Activated naive CD8-positive, alpha-beta T cell treated with anti-CD3 and anti-CD28 coated beads, Interleukin-2, amount 50 U/mL, for 16 hours (primary cell): ENCODE data around the gene FCN1.
"Not testable (repeated sequence)": the region's sequence is repeated elsewhere in the genome, so short reads cannot be mapped to it uniquely, and the experiment has no call there.

Experiments used
- DNase-seq: peaks from one replicate; pipeline ENCODE4 v3.0.0-alpha.2; 2020; ENCODE audit warnings: low read depth, low spot score

The FCN1 gene

GRCh38 chr9:134917431-134918373, at the start of gene FCN1:
TSS of gene FCN1 (minus strand) at chr9:134917912. CDS start at chr9:134917871, 41 bp downstream.
- no peak for DNase-seq

GRCh38 chr9:134966697-134967546, 49.2 kb upstream of the FCN1 start:
- no peak for DNase-seq

GRCh38 chr9:134966270-134966669, 48.6 kb upstream of the FCN1 start:
- DNase-seq = no peak

DNA sequence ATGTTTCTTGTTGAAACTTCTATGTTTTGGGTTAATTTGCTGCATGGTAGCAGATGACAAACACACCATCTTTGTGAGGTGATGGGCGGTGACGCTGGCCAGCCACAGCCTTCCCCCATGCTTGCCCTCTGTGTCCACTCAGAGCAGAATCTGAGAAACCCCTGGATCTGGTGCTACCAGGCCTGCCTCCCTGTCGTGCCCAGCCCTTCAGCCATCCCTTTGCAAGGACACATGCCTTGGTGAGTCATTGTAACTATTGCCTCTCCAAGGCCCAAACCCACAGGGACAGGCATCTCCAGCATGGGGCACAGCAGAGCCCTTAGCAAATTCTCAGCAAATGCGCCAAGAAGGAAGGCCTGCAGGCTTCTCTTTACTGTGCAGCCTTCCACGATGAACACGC, 48.1 kb upstream of the FCN1 start:
- no peak for DNase-seq

GRCh38 chr9:134965411-134965810, 47.7 kb upstream of the FCN1 start:
- DNase-seq = no peak

DNA sequence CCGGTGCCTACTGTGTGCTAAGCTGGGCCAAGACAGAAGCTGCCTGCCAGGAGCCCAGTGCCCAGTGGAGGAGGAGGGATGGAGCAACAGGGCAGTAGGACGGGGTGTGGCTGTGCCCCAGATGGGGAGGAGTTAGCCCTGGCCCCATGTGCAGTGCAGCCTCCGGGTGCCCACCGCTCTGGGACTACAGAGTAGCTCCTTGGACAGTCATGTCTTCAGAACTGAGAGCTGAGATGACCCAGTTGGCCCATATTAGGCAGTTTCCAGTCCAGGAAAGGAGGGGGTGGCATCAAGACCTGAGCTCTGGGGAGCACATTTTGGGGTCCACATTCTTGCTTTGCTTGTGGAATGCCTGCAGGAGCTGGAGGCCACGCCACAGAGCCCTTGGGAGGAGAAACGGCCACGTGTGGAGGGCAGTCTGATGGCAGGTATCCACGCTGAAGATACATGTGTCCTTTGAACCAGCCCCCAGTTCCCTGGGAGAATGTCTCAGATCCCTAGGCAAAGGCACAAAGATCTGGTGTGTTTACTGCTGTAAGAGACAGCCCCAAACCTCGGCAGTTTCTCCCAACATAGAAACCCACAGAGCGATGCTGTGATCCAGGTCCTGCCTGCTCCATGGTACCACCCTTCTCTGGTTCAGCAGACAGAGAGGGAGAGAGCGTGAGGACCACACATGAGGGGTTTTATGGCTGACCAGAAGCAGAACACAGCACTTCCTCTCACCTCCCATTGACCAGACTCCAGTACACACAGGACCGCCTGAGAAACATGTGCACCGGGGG, 46.8 kb upstream of the FCN1 start:
- no peak for DNase-seq

DNA sequence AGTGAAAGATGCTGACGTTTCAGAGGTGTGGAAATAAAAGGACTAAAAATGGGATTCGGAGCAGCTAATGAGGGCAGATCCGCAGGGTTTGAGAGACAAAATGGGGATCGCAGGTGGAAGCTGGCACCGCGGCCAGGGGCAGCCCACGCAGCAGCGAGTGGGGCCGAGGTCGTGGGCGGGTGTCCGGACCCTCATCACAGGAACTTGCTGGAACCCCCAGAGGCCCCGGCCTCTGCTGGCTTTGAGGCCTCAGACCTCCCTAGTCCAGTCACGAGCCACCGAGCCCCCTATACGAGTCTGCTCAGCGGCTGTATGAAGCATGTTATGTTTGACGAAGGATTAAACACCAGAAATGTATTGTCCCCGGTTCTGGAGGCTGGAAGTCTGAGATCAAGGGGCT, 45.8 kb upstream of the FCN1 start:
- DNase-seq = no peak

DNA sequence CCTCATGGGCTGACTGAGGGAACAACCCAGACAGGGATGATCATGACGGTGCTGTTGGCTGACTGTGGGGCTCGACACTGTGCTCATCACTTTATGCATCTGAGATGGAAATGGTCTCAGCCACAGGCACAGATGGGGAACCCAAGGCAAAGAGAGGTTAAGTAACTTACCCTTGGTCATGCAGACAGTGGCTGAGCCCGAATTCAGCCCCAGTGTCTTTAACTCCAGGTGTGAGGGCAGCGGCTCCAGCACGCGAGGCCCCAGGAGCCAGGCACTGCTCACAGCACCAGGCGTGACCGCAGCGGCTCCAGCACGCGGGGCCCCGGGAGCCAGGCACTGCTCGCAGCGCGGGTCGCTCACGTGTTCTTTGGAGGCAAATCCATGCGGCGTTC, 45.3 kb upstream of the FCN1 start:
- DNase-seq = no peak

- DNase-seq = no peak
Observed at GRCh38 chr9:134962065-134962972, 44.6 kb upstream of the FCN1 start.

GRCh38 chr9:134961331-134962064, 43.8 kb upstream of the FCN1 start:
- DNase-seq = no peak

- no peak for DNase-seq
Observed at GRCh38 chr9:134960701-134961181, 43.0 kb upstream of the FCN1 start.

- no peak for DNase-seq
Observed at GRCh38 chr9:134959971-134960310, 42.2 kb upstream of the FCN1 start.

DNA sequence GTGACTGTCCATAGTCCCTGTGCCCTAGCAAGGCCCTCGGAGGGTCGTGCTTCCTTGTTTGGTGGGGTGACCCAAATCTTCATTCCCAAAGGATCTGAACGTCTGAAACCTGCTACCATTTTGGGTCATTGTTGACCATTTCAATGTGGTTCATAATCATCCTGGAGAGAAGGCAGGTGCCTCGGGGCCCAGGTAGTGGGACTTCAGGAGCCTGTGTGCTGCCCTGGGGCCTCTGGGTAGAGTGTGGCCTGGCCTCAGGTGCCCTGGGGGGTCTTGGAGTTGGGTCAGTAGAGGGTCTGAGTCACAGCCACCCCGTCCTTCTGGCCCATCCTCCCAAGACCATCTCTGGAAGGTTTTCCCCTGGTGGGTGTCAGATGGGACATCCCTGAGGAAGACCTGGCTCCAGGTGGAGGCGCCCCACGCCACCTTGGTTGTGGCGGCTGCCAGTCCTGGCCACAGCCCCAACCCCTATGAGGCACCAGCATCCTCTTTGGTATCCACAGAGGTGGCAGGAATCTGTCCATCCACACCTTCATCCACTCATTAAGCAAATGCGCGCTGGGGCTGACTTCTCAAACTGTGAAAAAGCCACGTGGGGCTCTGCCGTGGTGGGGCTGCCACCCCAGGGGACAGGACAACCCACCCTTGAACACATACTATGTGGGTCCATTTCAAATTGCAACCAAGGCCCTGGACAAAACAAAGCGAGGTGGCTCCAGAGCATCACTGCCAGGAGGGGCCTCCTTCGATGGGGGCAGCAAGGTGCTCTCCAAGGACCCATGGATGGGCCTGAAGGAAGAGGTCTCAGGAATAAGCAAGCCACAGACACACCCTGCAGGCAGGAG, 41.6 kb upstream of the FCN1 start:
- DNase-seq = no peak

- no peak for DNase-seq
Observed at GRCh38 chr9:134957945-134958227, 40.2 kb upstream of the FCN1 start.

- no peak for DNase-seq
Observed at GRCh38 chr9:134957165-134957944, 39.6 kb upstream of the FCN1 start.

DNA sequence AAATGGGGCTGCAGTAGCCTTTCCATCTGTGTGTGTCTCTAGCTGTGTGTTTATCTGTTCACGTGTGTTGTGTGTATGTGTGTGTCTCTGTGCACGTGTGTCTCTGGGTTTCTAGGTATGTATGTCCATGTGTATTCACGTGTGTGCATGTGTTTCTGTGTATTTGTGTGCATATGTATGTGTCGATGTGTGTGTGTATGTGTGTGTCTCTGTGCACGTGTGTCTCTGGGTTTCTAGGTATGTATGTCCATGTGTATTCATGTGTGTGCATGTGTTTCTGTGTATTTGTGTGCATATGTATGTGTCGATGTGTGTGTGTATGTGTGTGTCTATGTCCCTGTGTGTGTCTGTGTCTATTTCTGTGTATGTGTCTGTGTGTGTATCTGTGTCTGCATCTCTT, 38.7 kb upstream of the FCN1 start:
- not testable (repeated sequence) for DNase-seq

DNA sequence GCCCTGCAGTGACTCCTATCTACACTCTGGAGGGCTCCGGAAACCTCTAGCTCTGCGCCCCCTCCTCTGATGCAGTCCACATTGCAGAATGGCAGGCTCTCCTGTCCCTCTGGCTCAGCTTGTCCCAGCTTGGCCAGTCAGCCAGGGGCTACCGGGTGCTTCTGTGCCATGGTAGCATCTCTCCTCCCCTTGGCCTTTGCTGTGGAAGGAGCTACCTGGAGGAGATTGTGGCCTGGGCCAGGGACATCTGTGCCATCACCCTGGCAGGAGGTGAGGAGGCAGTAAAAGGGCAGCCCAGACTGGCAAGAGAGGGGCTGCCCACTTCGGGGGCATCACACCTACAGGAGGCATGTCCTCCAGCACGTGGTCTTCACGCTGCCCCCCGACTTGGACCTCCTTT, 38.1 kb upstream of the FCN1 start:
- DNase-seq = no peak

- DNase-seq = no peak
Observed at GRCh38 chr9:134955156-134955555, 37.4 kb upstream of the FCN1 start.

DNA sequence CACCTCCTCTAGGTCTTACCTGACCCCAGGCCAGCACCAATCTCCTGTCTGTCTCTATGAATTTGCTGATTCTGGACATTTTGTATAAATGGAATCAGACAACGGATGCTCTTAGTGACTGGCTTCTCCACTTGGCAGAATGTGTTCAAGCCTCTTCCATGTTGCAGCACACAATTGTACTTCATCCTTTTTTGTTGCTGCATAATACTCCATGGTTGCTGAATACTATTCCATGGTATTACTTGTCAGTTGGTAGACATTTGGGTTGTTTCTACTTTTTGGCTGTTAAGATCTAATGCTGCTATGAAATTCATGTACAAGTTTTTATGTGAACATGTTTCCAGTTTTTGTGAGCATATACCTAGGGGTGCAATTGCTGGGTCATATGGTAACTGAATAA, 34.3 kb upstream of the FCN1 start:
- no peak for DNase-seq
